H54 (cell line): ENCODE data around the gene EXOC5.
"Not testable (repeated sequence)": the region's sequence is repeated elsewhere in the genome, so short reads cannot be mapped to it uniquely, and the experiment has no call there.

Experiments
- DNase-seq: peaks from one replicate; pipeline ENCODE4 v3.0.0; 2011; ENCODE audit warnings: low spot score, mixed read lengths; ENCODE audit not compliant: insufficient read length
- FAIRE-seq: peaks from 3 replicates; lab custom pipeline; 2011; peaks lifted over from hg19 to GRCh38; lab: Jason Lieb, UNC
- POLR2A ChIP-seq: IDR thresholded peaks from 2 replicates; pipeline ENCODE4 v1.6.1; 2011; ENCODE audit warnings: low read depth, mild to moderate bottlenecking, low read length

EXOC5 gene

DNA sequence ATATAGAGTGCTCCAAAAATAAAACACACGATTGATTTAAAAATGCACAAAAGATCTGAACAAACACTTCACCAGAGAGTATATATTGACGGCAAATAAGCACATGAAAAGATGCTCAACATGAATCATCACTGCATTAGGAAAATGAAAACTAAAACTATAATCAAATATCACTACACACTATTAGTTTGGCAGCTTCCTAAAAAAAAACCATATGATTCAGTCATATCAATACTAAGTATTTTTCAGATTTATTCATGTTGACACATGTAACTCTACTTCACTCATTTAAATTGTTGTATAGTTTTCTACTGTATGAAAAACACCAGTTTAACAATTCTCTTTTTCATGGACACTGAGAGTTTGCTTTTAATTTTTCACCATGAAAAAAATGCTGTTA lies 41.6 kb downstream of the EXOC5 start:
- no peak for TF ChIP-seq POLR2A
- FAIRE-seq (no peak), DNase-seq (no peak)

DNA sequence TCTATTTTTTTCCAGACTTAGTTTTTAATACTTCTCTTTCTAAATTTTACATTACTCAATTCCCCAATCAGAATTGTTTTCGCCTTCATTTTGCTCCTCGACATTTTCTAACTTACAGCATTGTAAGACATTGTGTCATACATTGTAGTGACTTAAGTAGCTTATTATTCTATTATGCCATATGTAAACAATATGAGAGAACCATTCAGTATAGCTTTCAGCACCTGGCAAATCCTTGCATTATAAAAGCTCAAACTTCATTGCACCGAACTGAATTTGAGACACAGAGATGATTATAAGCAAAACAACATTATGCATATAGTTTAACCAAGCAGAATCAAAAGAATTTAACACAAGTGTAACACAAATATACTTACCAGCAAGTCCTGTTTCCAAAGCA lies 46.8 kb downstream of the EXOC5 start:
- FAIRE-seq (no peak), DNase-seq (no peak)
- TF ChIP-seq POLR2A = no peak

DNA sequence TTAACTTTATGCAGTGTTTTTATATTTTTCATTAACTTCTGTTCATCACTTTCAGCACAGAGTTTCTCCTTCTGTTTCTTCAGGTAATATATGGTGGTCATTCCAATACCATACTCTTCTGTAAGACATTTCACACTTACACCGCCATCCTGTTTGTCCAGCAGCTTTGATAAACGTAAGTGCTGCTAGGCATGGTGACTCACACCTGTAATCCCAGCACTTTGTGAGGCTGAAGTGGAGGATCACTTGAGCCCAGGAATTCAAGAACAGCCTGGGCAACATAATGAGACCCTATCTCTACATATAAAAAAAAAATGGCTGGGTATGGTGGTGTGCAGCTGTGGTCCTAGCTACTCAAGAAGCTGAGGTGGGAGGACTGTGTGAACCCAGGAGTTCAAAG lies 55.8 kb downstream of the EXOC5 start:
- FAIRE-seq = no peak
- DNase-seq = no peak
- no peak for TF ChIP-seq POLR2A

DNA sequence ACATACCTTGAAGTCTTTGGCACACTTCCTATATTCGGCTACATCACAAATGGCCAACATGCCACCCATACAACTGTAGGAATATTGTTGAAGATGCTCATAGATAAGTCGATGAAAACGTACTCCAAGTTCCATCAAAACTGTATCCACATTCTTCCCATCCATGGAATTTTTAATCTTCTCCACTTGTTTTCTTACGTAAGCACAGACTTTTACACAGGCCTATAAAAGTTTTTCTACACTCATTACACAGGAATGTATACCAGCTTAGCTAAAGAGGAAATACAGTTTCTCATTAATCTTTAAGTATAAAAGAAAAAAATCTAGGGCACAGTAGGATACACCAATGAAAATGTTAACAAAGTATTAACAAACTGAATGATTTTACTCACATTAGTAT lies 59.1 kb downstream of the EXOC5 start:
- TF ChIP-seq POLR2A = no peak
- FAIRE-seq (no peak), DNase-seq (no peak)

DNA sequence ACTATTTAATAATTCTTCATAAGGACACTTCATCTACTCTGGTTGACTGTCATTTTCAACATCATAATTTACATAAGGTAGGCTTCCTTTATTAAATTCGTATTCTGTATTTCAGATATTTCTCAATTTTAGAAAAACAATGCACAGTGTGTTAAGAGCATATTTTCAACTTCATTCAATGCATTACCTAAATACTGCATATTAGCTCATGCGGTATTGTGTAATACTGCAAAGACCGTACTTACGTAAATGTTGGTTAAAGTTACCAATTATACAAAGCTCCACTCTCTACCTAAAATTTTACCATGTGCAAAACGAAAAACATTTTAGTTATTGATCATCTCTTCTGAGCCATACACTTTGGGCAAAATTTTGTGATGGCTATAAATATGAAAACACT lies 62.8 kb downstream of the EXOC5 start:
- no peak for DNase-seq
- no peak for TF ChIP-seq POLR2A
- no peak for FAIRE-seq

DNA sequence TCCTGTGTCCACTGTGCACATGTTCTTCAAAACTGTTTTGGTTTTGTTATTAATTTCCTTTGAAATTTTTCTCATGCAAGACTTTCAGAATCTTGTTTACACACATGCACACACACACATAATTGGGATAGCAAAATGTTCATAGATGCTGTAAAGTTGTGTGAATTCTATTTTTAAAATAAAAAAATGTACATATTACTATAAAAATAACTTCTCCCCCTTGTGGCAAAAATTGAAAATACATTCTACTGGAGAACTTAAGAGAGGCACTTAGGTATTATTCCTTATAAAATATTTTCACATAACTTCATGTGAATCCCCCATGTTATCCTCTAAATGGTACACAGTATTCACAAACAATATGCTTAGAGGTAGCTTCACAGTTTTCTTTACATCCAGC lies 66.0 kb downstream of the EXOC5 start:
- not testable (repeated sequence) for FAIRE-seq, DNase-seq

DNA sequence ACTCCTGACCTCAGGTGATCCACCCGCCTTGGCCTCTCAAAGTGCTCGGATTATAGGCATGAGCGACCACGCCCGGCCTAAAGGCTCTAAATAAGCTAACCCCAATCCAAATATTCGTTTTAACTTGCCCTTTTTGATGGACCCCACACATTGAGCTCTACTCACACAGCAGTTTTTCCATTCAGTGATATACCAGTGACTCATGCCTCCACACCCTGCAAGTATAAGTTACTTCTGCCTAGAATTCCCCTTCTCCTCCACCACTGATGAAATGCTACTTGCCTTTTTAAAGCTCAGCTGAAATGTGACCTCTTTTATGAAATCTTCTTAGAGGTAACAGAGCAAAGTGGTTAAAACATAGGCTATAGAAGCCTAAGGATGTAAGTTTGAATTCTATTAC lies 68.8 kb downstream of the EXOC5 start:
- FAIRE-seq (no peak), DNase-seq (no peak)
- TF ChIP-seq POLR2A = no peak

DNA sequence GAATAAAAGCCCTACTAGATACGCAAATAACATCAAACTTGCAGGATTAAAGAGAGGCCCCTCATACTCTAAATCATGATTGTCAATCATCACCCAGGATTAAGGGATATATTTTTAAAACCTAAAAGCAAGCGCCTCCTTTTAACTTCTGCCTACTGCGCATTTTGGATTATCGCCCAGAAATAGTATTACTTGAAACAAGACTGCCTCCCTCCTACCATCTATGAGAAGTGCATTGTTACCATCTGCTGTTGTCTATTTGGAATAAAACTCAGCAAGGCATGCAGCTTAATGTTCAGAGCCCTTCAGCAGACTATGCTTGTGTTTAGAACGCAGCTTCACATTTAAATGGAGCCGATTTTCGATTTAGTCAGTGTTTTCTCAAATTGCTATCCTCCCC lies 79.6 kb downstream of the EXOC5 start:
- FAIRE-seq = no peak
- no peak for DNase-seq

DNA sequence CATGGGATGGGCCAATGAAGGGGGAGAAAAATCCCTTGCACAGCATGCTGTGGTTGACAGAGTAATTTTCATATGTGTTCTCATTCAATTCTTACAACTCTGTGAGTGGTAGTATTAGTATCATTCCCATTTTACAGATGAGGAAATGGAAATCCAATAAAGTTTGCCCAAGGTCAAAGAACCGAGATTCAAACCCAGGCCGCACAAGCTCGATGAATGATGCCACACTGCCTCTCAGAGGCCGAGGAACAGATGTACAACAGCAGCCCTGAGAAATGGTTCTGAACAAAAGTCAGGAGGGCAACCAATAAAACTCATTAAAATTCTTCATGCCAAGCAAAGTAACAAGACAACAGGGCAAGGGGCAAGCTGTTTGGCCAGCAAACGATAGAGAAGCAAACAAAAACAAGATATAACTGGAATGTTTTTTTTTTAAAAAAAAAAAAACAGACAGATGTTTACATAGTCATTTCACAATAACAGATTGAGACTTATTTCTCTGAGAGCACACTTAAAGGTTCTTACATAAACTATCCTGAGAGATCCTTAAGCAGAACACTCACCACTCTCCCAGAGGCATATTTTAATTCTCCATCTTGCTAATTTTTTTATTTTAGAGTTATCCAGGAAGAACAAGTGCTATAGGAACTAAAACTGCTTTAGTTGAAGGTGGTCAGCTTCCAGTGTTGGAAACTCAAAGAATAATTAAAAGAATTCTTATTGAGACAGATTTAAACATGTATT lies 85.8 kb downstream of the EXOC5 start:
- FAIRE-seq = no peak

More for the DNA sequence above, 79.6 kb downstream of the EXOC5 start:
- no peak for TF ChIP-seq POLR2A

DNA sequence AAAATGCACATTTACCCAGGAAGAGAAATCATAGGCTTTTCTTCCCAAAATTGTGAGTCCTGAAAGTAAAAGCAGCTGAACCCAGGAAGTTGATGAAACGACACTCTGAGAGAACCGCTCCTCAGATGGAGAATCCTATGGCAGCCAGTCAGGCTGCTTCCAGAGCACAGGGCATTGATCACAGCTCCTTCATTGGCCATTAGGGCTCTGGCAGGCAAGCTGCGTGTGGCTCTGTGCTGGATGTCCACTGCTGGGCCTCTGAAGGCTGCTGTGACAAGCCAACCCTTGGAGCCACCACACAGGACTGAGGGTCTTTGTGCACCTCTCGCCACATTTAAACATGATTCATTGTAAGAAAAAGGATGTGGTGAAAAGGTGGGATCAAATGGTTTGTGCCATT lies 89.4 kb downstream of the EXOC5 start:
- no peak for DNase-seq
- TF ChIP-seq POLR2A = no peak
- no peak for FAIRE-seq

More for the DNA sequence above, 85.8 kb downstream of the EXOC5 start:
- DNase-seq = no peak
- no peak for TF ChIP-seq POLR2A

DNA sequence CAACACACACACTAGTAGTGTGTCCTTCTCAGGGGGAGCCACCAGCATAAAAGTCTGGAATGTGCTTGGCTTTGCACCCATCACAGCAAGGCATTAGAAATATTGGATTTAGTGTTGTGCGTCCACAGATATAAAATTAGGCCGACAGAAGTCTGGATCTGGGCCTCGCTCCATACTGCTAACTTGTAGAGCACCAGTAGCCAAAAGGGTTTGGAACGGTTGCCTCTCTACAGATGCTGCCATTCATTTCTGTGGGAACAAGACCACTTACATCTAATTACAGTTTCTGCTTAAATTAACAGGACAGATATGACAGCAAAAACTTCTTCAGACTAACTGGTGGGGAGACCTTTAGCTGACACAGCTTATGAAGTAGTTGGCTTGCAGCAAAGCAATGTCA lies 94.2 kb downstream of the EXOC5 start:
- no peak for FAIRE-seq

DNA sequence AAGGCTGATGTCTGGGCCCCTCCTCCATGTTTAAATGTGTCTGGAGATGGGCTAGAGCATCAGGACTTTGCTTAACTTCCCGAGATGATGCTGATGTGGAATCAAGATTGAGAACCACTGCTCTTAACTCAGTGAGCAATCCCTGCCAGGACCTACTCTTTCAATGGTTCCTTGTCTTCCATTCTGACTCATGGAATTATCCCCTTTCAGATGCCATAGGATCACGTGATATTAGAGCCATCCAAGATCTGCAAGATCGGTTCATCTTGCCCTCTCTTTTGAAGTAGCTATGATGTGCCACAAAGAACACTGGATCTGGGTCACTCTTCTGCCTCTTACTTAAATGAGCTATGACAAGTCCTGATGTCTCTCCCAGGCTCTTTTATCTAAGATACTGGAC lies 96.8 kb downstream of the EXOC5 start:
- no peak for DNase-seq
- FAIRE-seq = no peak
- no peak for TF ChIP-seq POLR2A

More for the DNA sequence above, 94.2 kb downstream of the EXOC5 start:
- DNase-seq = no peak
- no peak for TF ChIP-seq POLR2A

DNA sequence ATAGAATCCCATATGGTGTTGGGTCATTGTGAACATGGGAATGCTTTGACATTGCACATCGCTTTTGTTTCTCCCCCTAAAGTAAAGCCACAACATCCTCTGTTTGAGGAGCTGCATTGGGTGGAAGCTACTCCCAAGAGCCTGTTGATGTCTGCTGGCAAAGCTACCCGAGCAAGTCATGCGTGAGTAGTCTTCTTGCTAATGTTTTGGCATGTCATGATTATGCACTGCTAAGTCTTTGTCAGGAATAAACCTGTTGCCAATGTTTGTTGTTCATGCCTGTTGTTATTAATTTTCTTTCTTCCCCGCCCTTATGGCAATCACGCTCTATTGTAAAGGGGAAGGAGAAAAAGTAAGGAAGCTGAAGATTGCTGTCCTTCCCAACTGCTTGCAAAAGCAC lies 97.3 kb downstream of the EXOC5 start:
- no peak for DNase-seq
- no peak for TF ChIP-seq POLR2A
- FAIRE-seq = no peak

DNA sequence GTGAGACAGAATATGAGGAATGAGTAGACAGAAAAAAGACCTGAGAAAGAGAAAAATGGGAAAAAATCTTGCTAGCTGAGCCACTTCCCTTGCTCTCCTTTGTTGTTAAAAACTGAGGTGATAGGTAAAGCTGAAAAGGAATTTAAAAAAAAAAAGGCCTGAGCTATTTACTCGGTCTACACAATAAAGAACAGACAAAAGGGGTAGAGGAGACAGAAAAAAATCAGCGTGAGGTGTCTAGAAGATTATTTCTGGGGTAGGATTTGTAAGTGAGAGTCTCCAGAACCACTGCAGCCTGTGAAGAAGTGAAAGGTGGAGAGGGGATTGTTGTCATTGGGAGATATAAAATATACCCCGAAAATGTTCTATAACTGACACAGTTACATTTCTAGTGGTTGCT lies 98.8 kb downstream of the EXOC5 start:
- TF ChIP-seq POLR2A = no peak
- FAIRE-seq = no peak
- DNase-seq = no peak

DNA sequence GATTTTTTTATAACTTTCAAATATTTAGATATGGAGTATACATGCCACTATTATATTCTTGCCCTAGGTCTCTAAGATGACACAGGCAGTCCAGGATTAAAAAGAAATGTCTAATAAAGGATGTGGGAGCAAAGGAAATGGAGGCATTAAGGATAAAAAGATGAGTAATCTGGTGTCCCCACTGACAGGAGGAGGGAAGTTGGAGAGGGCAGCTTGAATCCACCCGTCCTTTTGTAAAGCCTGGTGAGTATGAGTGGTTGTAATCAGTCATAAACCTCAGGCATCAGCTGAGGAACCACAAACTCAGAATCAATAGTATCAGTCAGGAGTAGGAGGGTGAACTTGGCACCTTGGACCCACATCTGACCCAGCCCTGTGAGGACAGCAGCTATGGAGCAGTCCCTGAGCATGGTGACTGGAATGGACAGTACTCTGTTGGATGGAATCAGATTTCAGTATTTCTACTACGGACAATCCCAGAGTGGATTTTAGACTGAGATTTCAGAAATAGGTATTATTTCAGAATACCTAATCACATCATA lies 100.5 kb downstream of the EXOC5 start:
- no peak for TF ChIP-seq POLR2A
- DNase-seq (no peak), FAIRE-seq (no peak)
